Measurements from ENCODE around the gene SLC25A22. TPM values are rescaled to one million over a fixed set of nuclear protein-coding genes. Genes with fewer than 3 reads are reported as not detected.

The SLC25A22 gene
- total RNA-seq, 3 donors from 2014 or later = 2.7 to 11.5 (median 4.7) TPM

- no peak for DNase-seq (ENCODE audit: low spot score in 2 of 2)
- Histone ChIP-seq H3K27ac (no peak overlapping the region), H3K27me3 (no peaks in the 10 kb centered on the region), H3K9me3 (no peaks in the 10 kb centered on the region), H3K4me1 (peaks cover 0 to 9% of the 10 kb centered on the region in 2 donors), H3K4me3 (no peak overlapping the region), H3K36me3 (no peaks in the 10 kb centered on the region)
- intact Hi-C loops (cut with DNase I; ENCODE audit: low total_unique reads) = loop anchor here (5.0 kb wide), 1 partner anchor 1832 kb away; no protein-coding TSS in a partner anchor
- TF ChIP-seq POLR2AphosphoS5 (IDR thresholded peaks at IDR 0.05) (no peak), POLR2A (IDR thresholded peaks at IDR 0.05) (no peak), CTCF (IDR thresholded peaks at IDR 0.05) (no peak)
Observed at GRCh38 chr11:745428-745827, 52.7 kb downstream of the SLC25A22 start.

GRCh38 chr11:742571-743201 lies 55.4 kb downstream of the SLC25A22 start:
- Histone ChIP-seq H3K4me3 (no peak overlapping the region), H3K36me3 (no peaks in the 10 kb centered on the region), H3K27me3 (no peaks in the 10 kb centered on the region), H3K27ac (no peak overlapping the region), H3K9me3 (no peaks in the 10 kb centered on the region), H3K4me1 (no peaks in the 10 kb centered on the region)
- intact Hi-C loops (cut with DNase I; ENCODE audit: low total_unique reads) = no loop called here
- no peak for TF ChIP-seq POLR2AphosphoS5 (IDR thresholded peaks at IDR 0.05)
- no peak for TF ChIP-seq CTCF (IDR thresholded peaks at IDR 0.05)
- TF ChIP-seq POLR2A (IDR thresholded peaks at IDR 0.05) = no peak
- no peak for DNase-seq (ENCODE audit: low spot score in 2 of 2)

GRCh38 chr11:742156-742546 lies 55.9 kb downstream of the SLC25A22 start:
- no peak overlapping the region for H3K27ac ChIP-seq
- no peaks in the 10 kb centered on the region for H3K27me3 ChIP-seq
- no peak overlapping the region for H3K4me3 ChIP-seq
- H3K4me1 ChIP-seq = no peaks in the 10 kb centered on the region
- H3K36me3 ChIP-seq = no peaks in the 10 kb centered on the region
- TF ChIP-seq POLR2AphosphoS5 (IDR thresholded peaks at IDR 0.05) = no peak
- no peak for TF ChIP-seq CTCF (IDR thresholded peaks at IDR 0.05)
- no peak for TF ChIP-seq POLR2A (IDR thresholded peaks at IDR 0.05)
- intact Hi-C loops (cut with DNase I; ENCODE audit: low total_unique reads) = no loop called here
- H3K9me3 ChIP-seq = no peaks in the 10 kb centered on the region
- DNase-seq (ENCODE audit: low spot score in 2 of 2) = no peak

Other genes starting within 250 kb of the SLC25A22 start
- 1 to 10 TPM; 2.6 to 6.1 (median 5.2) TPM for gene LMNTD2, start 237.5 kb downstream of the SLC25A22 start, total RNA-seq
- gene RASSF7, start 237.3 kb downstream of the SLC25A22 start, total RNA-seq = 10 to 100 TPM in 2 of 3 donors, 1 to 10 TPM in 1; 7.5 to 58.5 (median 33.1) TPM
- gene PHRF1, start 221.8 kb downstream of the SLC25A22 start, total RNA-seq = 10 to 100 TPM; 18.6 to 22.1 (median 21.3) TPM
- 10 to 100 TPM; 13.3 to 29.9 (median 27.9) TPM for gene IRF7, start 182.3 kb downstream of the SLC25A22 start, total RNA-seq
- gene CDHR5, start 173.3 kb downstream of the SLC25A22 start, total RNA-seq = 1 to 10 TPM in 1 of 3 donors, not detected in 2; 6.2 TPM
- gene SCT, start 171.1 kb downstream of the SLC25A22 start, total RNA-seq = not detected
- gene DRD4, start 161.0 kb downstream of the SLC25A22 start, total RNA-seq = under 1 TPM in 1 of 3 donors, not detected in 2; 0.29 TPM
- gene DEAF1, start 103.1 kb downstream of the SLC25A22 start, total RNA-seq = 10 to 100 TPM; 25.3 to 42.6 (median 39.8) TPM
- gene TMEM80, start 102.5 kb downstream of the SLC25A22 start, total RNA-seq = 10 to 100 TPM; 25.9 to 51.8 (median 29.1) TPM
- gene EPS8L2, start 92.0 kb downstream of the SLC25A22 start, total RNA-seq = 100 to 1,000 TPM in 2 of 3 donors, 1 to 10 TPM in 1; 6.1 to 151 (median 115) TPM
- 100 to 1,000 TPM; 137 to 239 (median 141) TPM for gene TALDO1, start 50.8 kb downstream of the SLC25A22 start, total RNA-seq
- 10 to 100 TPM in 2 of 3 donors, 1 to 10 TPM in 1; 9.9 to 17.4 (median 16.4) TPM for gene GATD1, start 20.8 kb downstream of the SLC25A22 start, total RNA-seq
- gene CEND1, start 8.2 kb downstream of the SLC25A22 start, total RNA-seq = not detected
- gene PIDD1, start 7.0 kb upstream of the SLC25A22 start, total RNA-seq = 10 to 100 TPM; 10.2 to 17.3 (median 16.7) TPM
- gene RPLP2, start 11.7 kb upstream of the SLC25A22 start, total RNA-seq = 1,000 to 10,000 TPM in 2 of 3 donors, 100 to 1,000 TPM in 1; 583 to 1,665 (median 1,093) TPM
- gene PNPLA2, start 20.6 kb upstream of the SLC25A22 start, total RNA-seq = 100 to 1,000 TPM; 103 to 266 (median 109) TPM
- 100 to 1,000 TPM in 1 of 3 donors, 10 to 100 TPM in 2; 14.7 to 152 (median 86.2) TPM for gene CRACR2B, start 29.6 kb upstream of the SLC25A22 start, total RNA-seq
- gene CD151, start 34.7 kb upstream of the SLC25A22 start, total RNA-seq = 100 to 1,000 TPM; 209 to 847 (median 343) TPM
- 100 to 1,000 TPM in 1 of 3 donors, 10 to 100 TPM in 2; 51.8 to 126 (median 96.7) TPM for gene POLR2L, start 44.2 kb upstream of the SLC25A22 start, total RNA-seq
- gene TSPAN4, start 44.6 kb upstream of the SLC25A22 start, total RNA-seq = 100 to 1,000 TPM in 2 of 3 donors, 10 to 100 TPM in 1; 72.4 to 217 (median 107) TPM
- gene CHID1, start 112.5 kb upstream of the SLC25A22 start, total RNA-seq = 10 to 100 TPM; 58.3 to 79.5 (median 68.3) TPM
- 100 to 1,000 TPM in 1 of 3 donors, 10 to 100 TPM in 2; 44.6 to 112 (median 54.7) TPM for gene AP2A2, start 127.6 kb upstream of the SLC25A22 start, total RNA-seq
- gene MUC6, start 238.4 kb upstream of the SLC25A22 start, total RNA-seq = 1 to 10 TPM in 2 of 3 donors, not detected in 1; 1.3 to 1.9 TPM

Data from breast epithelium (tissue), 4 donors.